Upper lobe of left lung (tissue), 6 donors: ENCODE data around the gene ARIH2. TPM values are rescaled to one million over a fixed set of nuclear protein-coding genes. Genes with fewer than 3 reads are reported as not detected.

Experiments used
- ATAC-seq, 2 donors: fragments of 200-7000 bp; cut with Tn5 transposase; one replicate each; pipeline ENCODE4 v1.9.1; 2022; ENCODE audit warnings: mild to moderate bottlenecking in 2 of 2, moderate library complexity in 2 of 2; ENCODE audit not compliant: low FRiP score in 2 of 2
- DNase-seq, 2 donors: peaks; one replicate each; pipeline ENCODE4 v3.0.0-alpha.2; 2019 to 2020
- H3K27ac ChIP-seq, 4 donors: fragments of 200-600 bp; sonication (generic); one replicate each; pipeline ENCODE4 v1.5.1; 2016 to 2019
- H3K27me3 ChIP-seq, 4 donors: fragments of 200-600 bp; sonication (generic); one replicate each; pipeline ENCODE4 v1.5.1; 2017 to 2019
- H3K36me3 ChIP-seq, 4 donors: fragments of 200-600 bp; sonication (generic); one replicate each; pipeline ENCODE4 v1.5.1; 2016 to 2019
- H3K4me1 ChIP-seq, 4 donors: fragments of 200-600 bp; sonication (generic); one replicate each; pipeline ENCODE4 v1.5.1; 2018 to 2019
- H3K4me3 ChIP-seq, 4 donors: fragments of 200-600 bp; sonication (generic); one replicate each; pipeline ENCODE4 v1.5.1; 2017 to 2019; ENCODE audit warnings: mild to moderate bottlenecking in 2 of 4, moderate library complexity in 1 of 4
- H3K9me3 ChIP-seq, 4 donors: fragments of 200-600 bp; sonication (generic); one replicate each; pipeline ENCODE4 v1.5.1; 2018 to 2019
- CTCF ChIP-seq, 6 experiments: fragments of 450-650 bp in 4 of 6; fragments of 200-600 bp in 2 of 6; sonication (generic) in 2 of 6; IDR thresholded peaks; one replicate each; pipeline ENCODE4 v1.5.1; 2016 to 2019; ENCODE audit warnings: antibody characterized with exemption in 6 of 6
- EP300 ChIP-seq, 4 donors: sonication (generic); formaldehyde crosslinking; IDR thresholded peaks; one replicate each; pipeline ENCODE4 v1.5.1; 2017; ENCODE audit warnings: antibody characterized with exemption in 4 of 4, control low read depth in 2 of 4
- POLR2A ChIP-seq, 4 donors: fragments of 450-650 bp; IDR thresholded peaks; one replicate each; pipeline ENCODE4 v1.5.1; 2016 to 2017; ENCODE audit warnings: antibody characterized with exemption in 4 of 4, mild to moderate bottlenecking in 2 of 4
- POLR2AphosphoS5 ChIP-seq, 2 donors: sonication (generic); formaldehyde crosslinking; IDR thresholded peaks; one replicate each; pipeline ENCODE4 v1.5.1; 2017; ENCODE audit warnings: antibody characterized with exemption in 2 of 2
- WGBS, 2 donors: methylation state at CpG; one replicate each; pipeline ENCODE4 v1.1.5; 2017 to 2018; 5-methylcytosine and 5-hydroxymethylcytosine counted together
- total RNA-seq, 6 donors: library from RNA; depleted of rRNA in 4 of 6; stranded (reverse); fragments of >200 nt in 4 of 6; gene quantifications; one replicate each; pipeline versions ENCODE4 v1.1.0 to v1.2.1, GENCODE V29; 2016 to 2021
- donor health status: DM: no; HTN: no; CAD: no; lungs with moderate emphysema.
- donor health status: DM: no; HTN: yes; CAD: no; lungs with severe emphysema.

The ARIH2 gene
- total RNA-seq, 6 donors from 2014 or later = 81.2 to 190 (median 91.0) TPM

GRCh38 chr3:48928679-48929078 is 10.0 kb downstream of the ARIH2 start:
- Histone ChIP-seq H3K27me3 (no peaks in the 10 kb centered on the region), H3K27ac (peak overlapping the region in 2 of 4 donors; percentile 25 to 27), H3K9me3 (no peaks in the 10 kb centered on the region), H3K36me3 (peaks cover 0 to 66% (median 20%) of the 10 kb centered on the region in 4 donors), H3K4me3 (no peak overlapping the region), H3K4me1 (peaks cover 41 to 64% (median 51%) of the 10 kb centered on the region in 4 donors)
- 63 to 81% methylated on average over 1 of the region's 1 CpG for WGBS, 2 donors
- TF ChIP-seq POLR2A (IDR thresholded peaks at IDR 0.05) (no peak), CTCF (IDR thresholded peaks at IDR 0.05) (no peak), POLR2AphosphoS5 (IDR thresholded peaks at IDR 0.05) (no peak), EP300 (IDR thresholded peaks at IDR 0.05) (no peak)
- DNase-seq = no peak
- no peak for ATAC-seq

GRCh38 chr3:48929358-48930035 is 10.9 kb downstream of the ARIH2 start:
- H3K27ac ChIP-seq = peak overlapping the region in 2 of 4 donors; percentile 25 to 27
- ATAC-seq (no peak), DNase-seq (no peak)
- H3K36me3 ChIP-seq = peaks cover 0 to 65% (median 16%) of the 10 kb centered on the region in 4 donors
- H3K4me3 ChIP-seq = no peak overlapping the region
- no peaks in the 10 kb centered on the region for H3K9me3 ChIP-seq
- no peaks in the 10 kb centered on the region for H3K27me3 ChIP-seq
- TF ChIP-seq CTCF (IDR thresholded peaks at IDR 0.05) = no peak
- no peak for TF ChIP-seq EP300 (IDR thresholded peaks at IDR 0.05)
- no peak for TF ChIP-seq POLR2A (IDR thresholded peaks at IDR 0.05)
- no peak for TF ChIP-seq POLR2AphosphoS5 (IDR thresholded peaks at IDR 0.05)
- WGBS, 2 donors = 54 to 64% methylated on average over 3 of the region's 3 CpGs
- peaks cover 41 to 64% (median 51%) of the 10 kb centered on the region in 4 donors for H3K4me1 ChIP-seq

- no peak for TF ChIP-seq CTCF (IDR thresholded peaks at IDR 0.05)
- no peaks in the 10 kb centered on the region for H3K27me3 ChIP-seq
- ATAC-seq (no peak), DNase-seq (no peak)
- H3K4me1 ChIP-seq = peaks cover 41 to 64% (median 54%) of the 10 kb centered on the region in 4 donors
- no peak overlapping the region for H3K4me3 ChIP-seq
- WGBS, 2 donors = 79 to 80% methylated on average over 3 of the region's 3 CpGs
- H3K36me3 ChIP-seq = peaks cover 0 to 65% (median 11%) of the 10 kb centered on the region in 4 donors
- H3K27ac ChIP-seq = no peak overlapping the region
- H3K9me3 ChIP-seq = no peaks in the 10 kb centered on the region
Measured at GRCh38 chr3:48930590-48930989, 11.9 kb downstream of the ARIH2 start.

- H3K36me3 ChIP-seq = peaks cover 0 to 54% (median 9%) of the 10 kb centered on the region in 4 donors
- peak overlapping the region in 1 of 4 donors; percentile 42 for H3K27ac ChIP-seq
- DNase-seq (no peak), ATAC-seq (no peak)
- H3K27me3 ChIP-seq = no peaks in the 10 kb centered on the region
- no peak for TF ChIP-seq CTCF (IDR thresholded peaks at IDR 0.05)
- no peak overlapping the region for H3K4me3 ChIP-seq
- H3K9me3 ChIP-seq = no peaks in the 10 kb centered on the region
- 39 to 56% methylated on average over 1 of the region's 1 CpG for WGBS, 2 donors
- H3K4me1 ChIP-seq = peaks cover 35 to 56% (median 46%) of the 10 kb centered on the region in 4 donors
Measured at GRCh38 chr3:48931944-48932580, 13.4 kb downstream of the ARIH2 start.
